CD4-positive, alpha-beta T cell (primary cell): Measurements from ENCODE around the gene DUSP14. TPM values are rescaled to one million over a fixed set of nuclear protein-coding genes. Genes with fewer than 3 reads are reported as not detected.

ENCODE experiments used
- ATAC-seq: fragments of 200-7000 bp; cut with Tn5 transposase; one replicate; pipeline ENCODE4 v1.10.0; 2022; ENCODE audit warnings: mild to moderate bottlenecking; ENCODE audit not compliant: poor library complexity
- CTCF ChIA-PET: fragments of 350-600 bp; sonication (Branson Sonifier 250); formaldehyde crosslinking; loops from one replicate; lab custom pipeline; 2021; ENCODE audit warnings: antibody characterized with exemption, inconsistent platforms; lab: Charles Lee
- POLR2A ChIA-PET: fragments of 350-600 bp; sonication (Branson Sonifier 250); formaldehyde crosslinking; loops from one replicate; lab custom pipeline; 2021; ENCODE audit warnings: antibody characterized with exemption, inconsistent platforms; lab: Charles Lee
- DNase-seq, 14 experiments: peaks; one replicate each; pipeline ENCODE4 v3.0.0-alpha.2; 2013 to 2020; ENCODE audit warnings: mixed read lengths in 2 of 14
- H3K27ac ChIP-seq, 2 donors: one replicate each; pipeline versions ENCODE4 v1.5.1 to v1.7.0; 2013; ENCODE audit warnings: low read length in 2 of 2, low read depth in 1 of 2, mild to moderate bottlenecking in 1 of 2
- H3K27me3 ChIP-seq, 2 experiments: 1 replicate in 1 of 2; 2 replicates in 1 of 2; pipeline versions ENCODE4 v1.6.1 to v1.7.0; 2013; ENCODE audit warnings: low read length in 2 of 2, control low read depth in 1 of 2, mild to moderate bottlenecking in 1 of 2, moderate library complexity in 1 of 2; ENCODE audit not compliant: insufficient read depth in 2 of 2, control insufficient read depth in 1 of 2
- H3K36me3 ChIP-seq: one replicate; pipeline ENCODE4 v1.6.1; 2013; ENCODE audit warnings: low read length, control low read depth; ENCODE audit not compliant: insufficient read depth
- H3K4me1 ChIP-seq: one replicate; pipeline ENCODE4 v1.6.1; 2013; ENCODE audit warnings: low read length, control low read depth; ENCODE audit not compliant: insufficient read depth
- H3K4me3 ChIP-seq: one replicate; pipeline ENCODE4 v1.5.1; 2013; ENCODE audit warnings: mild to moderate bottlenecking, low read length, moderate library complexity
- H3K9me3 ChIP-seq, 2 experiments: 1 replicate in 1 of 2; 2 replicates in 1 of 2; pipeline versions ENCODE4 v1.6.1 to v1.7.0; 2013; ENCODE audit warnings: low read length in 2 of 2, mild to moderate bottlenecking in 2 of 2, control low read depth in 1 of 2, moderate library complexity in 1 of 2; ENCODE audit not compliant: control insufficient read depth in 1 of 2, insufficient read depth in 1 of 2
- H3K27ac Mint-ChIP-seq: one replicate; pipeline ENCODE4 v1.8.0; 2020; ENCODE audit warnings: mixed read lengths
- H3K27me3 Mint-ChIP-seq: one replicate; pipeline ENCODE4 v1.8.0; 2021; ENCODE audit warnings: mixed read lengths
- H3K36me3 Mint-ChIP-seq: one replicate; pipeline ENCODE4 v1.8.0; 2021; ENCODE audit warnings: low read depth, mixed read lengths
- H3K4me1 Mint-ChIP-seq: one replicate; pipeline ENCODE4 v1.8.0; 2021; ENCODE audit warnings: low read depth, mixed read lengths
- H3K4me3 Mint-ChIP-seq: one replicate; pipeline ENCODE4 v1.8.0; 2020; ENCODE audit warnings: mild to moderate bottlenecking, mixed read lengths
- H3K9me3 Mint-ChIP-seq: one replicate; pipeline ENCODE4 v1.8.0; 2020; ENCODE audit warnings: mixed read lengths
- CTCF ChIP-seq: fragments of 200-600 bp; IDR thresholded peaks from one replicate; pipeline ENCODE4 v1.8.0; 2022; ENCODE audit warnings: antibody characterized with exemption, mild to moderate bottlenecking
- intact Hi-C, 2 experiments: fragments of 100-400 bp; cut with DNase I in 1 of 2; cut with micrococcal nuclease in 1 of 2; formaldehyde crosslinking; loops; one replicate each; pipeline versions ENCODE4 v1.15.1 to v1.9.0; 2023 to 2025; cut with DNase I, micrococcal nuclease
- total RNA-seq, 174 experiments: library from RNA in 2 of 174; stranded (reverse) in 2 of 174; gene quantifications; one replicate each; pipeline ENCODE4 v1.2.3 and lab custom pipeline; 2021 to 2026

The DUSP14 gene
- total RNA-seq, 2 experiments from 2014 or later = 4.4 to 4.9 TPM

- ATAC-seq (no peak), DNase-seq (no peak)
- Histone ChIP-seq H3K4me1 (no peaks in the 10 kb centered on the region), H3K9me3 (no peaks in the 10 kb centered on the region), H3K27ac (no peak overlapping the region), H3K4me3 (no peak overlapping the region), H3K36me3 (peaks cover 83% of the 10 kb centered on the region), H3K27me3 (no peaks in the 10 kb centered on the region)
- intact Hi-C loops = no loop called here
- H3K27ac Mint-ChIP-seq = peak overlapping the region; percentile 41
- ChIA-PET CTCF (no interaction called here), POLR2A (no interaction called here)
- H3K9me3 Mint-ChIP-seq = no peaks in the 10 kb centered on the region
- no peak overlapping the region for H3K4me3 Mint-ChIP-seq
- H3K27me3 Mint-ChIP-seq = no peaks in the 10 kb centered on the region
- H3K4me1 Mint-ChIP-seq = no peaks in the 10 kb centered on the region
- peaks cover 79% of the 10 kb centered on the region for H3K36me3 Mint-ChIP-seq
- TF ChIP-seq CTCF = no peak
These were observed 46.2 kb downstream of the DUSP14 start for GRCh38 chr17:37535906-37536305.

- Mint-ChIP-seq H3K27ac (no peak overlapping the region), H3K4me1 (no peaks in the 10 kb centered on the region), H3K36me3 (peaks cover 87% of the 10 kb centered on the region), H3K27me3 (no peaks in the 10 kb centered on the region), H3K9me3 (no peaks in the 10 kb centered on the region), H3K4me3 (no peak overlapping the region)
- H3K4me3 ChIP-seq = no peak overlapping the region
- no peak for TF ChIP-seq CTCF
- H3K27ac ChIP-seq = no peak overlapping the region
- DNase-seq (no peak), ATAC-seq (no peak)
- H3K27me3 ChIP-seq = no peaks in the 10 kb centered on the region
- no peaks in the 10 kb centered on the region for H3K9me3 ChIP-seq
- H3K4me1 ChIP-seq = no peaks in the 10 kb centered on the region
- POLR2A ChIA-PET = no interaction called here
- CTCF ChIA-PET = no interaction called here
- H3K36me3 ChIP-seq = peaks cover 96% of the 10 kb centered on the region
- intact Hi-C loops = no loop called here
These were observed 49.4 kb downstream of the DUSP14 start for GRCh38 chr17:37538981-37539659.

GRCh38 chr17:37541880-37542660, 52.4 kb downstream of the DUSP14 start:
- TF ChIP-seq CTCF = no peak
- no peak overlapping the region for H3K27ac Mint-ChIP-seq

More at GRCh38 chr17:37541880-37542660, 52.4 kb downstream of the DUSP14 start:
- Histone ChIP-seq H3K27ac (no peak overlapping the region), H3K36me3 (peaks cover 84% of the 10 kb centered on the region), H3K4me3 (no peak overlapping the region), H3K27me3 (no peaks in the 10 kb centered on the region), H3K4me1 (peaks cover under 1% of the 10 kb centered on the region), H3K9me3 (no peaks in the 10 kb centered on the region)
- Mint-ChIP-seq H3K4me3 (no peak overlapping the region), H3K27me3 (no peaks in the 10 kb centered on the region), H3K36me3 (peaks cover 80% of the 10 kb centered on the region), H3K9me3 (no peaks in the 10 kb centered on the region), H3K4me1 (peaks cover 9% of the 10 kb centered on the region)
- no peak for DNase-seq
- no peak for ATAC-seq
- intact Hi-C loops = no loop called here
- ChIA-PET CTCF (no interaction called here), POLR2A (no interaction called here)
